ENCODE data around the gene BTRC. TPM values are rescaled to one million over a fixed set of nuclear protein-coding genes. Genes with fewer than 3 reads are reported as not detected.

The BTRC gene
- total RNA-seq, 6 experiments from 2014 or later = 22.3 to 27.9 (median 24.5) TPM

DNA sequence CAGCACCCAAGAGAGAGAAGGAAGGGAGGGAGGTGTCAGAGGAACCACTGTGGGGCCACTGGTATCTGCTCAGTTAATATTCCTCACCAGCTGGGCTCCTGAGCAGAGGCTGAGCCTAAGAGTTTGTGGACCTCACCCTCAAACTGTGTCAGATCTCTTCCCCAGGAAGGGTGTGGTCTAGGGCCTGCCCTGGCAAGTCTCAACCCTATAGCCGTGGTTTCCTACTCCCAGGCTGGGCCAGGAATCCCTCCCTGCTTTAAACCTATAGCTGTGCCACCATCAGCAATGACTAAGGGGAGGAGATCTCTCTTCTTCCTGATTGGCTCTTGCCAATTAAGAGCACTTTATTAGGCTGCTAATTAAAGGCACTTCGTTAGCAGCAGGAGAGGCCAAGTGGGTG is 204.2 kb downstream of the BTRC start:
- H3K36me3 Mint-ChIP-seq (ENCODE audit: low read depth) = peaks cover 6% of the 10 kb centered on the region; the same call in 1 of the 2 replicates
- no peak overlapping the region for H3K4me3 Mint-ChIP-seq
- H3K4me1 Mint-ChIP-seq (ENCODE audit: low read depth) = peaks cover 13% of the 10 kb centered on the region
- no peaks in the 10 kb centered on the region for H3K9me3 Mint-ChIP-seq
- no peak for TF ChIP-seq CTCF (IDR thresholded peaks at IDR 0.05)
- no peak overlapping the region for H3K27ac Mint-ChIP-seq
- H3K27me3 Mint-ChIP-seq (ENCODE audit: insufficient read depth) = peaks cover 21% of the 10 kb centered on the region
- DNase-seq = no peak

- no peak for DNase-seq
- H3K27me3 Mint-ChIP-seq (ENCODE audit: insufficient read depth) = peaks cover 23% of the 10 kb centered on the region
- peaks cover 13% of the 10 kb centered on the region for H3K4me1 Mint-ChIP-seq (ENCODE audit: low read depth)
- no peak for TF ChIP-seq CTCF (IDR thresholded peaks at IDR 0.05)
- H3K27ac Mint-ChIP-seq = no peak overlapping the region
- H3K4me3 Mint-ChIP-seq = no peak overlapping the region
- H3K9me3 Mint-ChIP-seq = no peaks in the 10 kb centered on the region
- H3K36me3 Mint-ChIP-seq (ENCODE audit: low read depth) = peaks cover 6% of the 10 kb centered on the region; the same call in 1 of the 2 replicates
These were observed 205.0 kb downstream of the BTRC start for GRCh38 chr10:101558671-101559595.

DNA sequence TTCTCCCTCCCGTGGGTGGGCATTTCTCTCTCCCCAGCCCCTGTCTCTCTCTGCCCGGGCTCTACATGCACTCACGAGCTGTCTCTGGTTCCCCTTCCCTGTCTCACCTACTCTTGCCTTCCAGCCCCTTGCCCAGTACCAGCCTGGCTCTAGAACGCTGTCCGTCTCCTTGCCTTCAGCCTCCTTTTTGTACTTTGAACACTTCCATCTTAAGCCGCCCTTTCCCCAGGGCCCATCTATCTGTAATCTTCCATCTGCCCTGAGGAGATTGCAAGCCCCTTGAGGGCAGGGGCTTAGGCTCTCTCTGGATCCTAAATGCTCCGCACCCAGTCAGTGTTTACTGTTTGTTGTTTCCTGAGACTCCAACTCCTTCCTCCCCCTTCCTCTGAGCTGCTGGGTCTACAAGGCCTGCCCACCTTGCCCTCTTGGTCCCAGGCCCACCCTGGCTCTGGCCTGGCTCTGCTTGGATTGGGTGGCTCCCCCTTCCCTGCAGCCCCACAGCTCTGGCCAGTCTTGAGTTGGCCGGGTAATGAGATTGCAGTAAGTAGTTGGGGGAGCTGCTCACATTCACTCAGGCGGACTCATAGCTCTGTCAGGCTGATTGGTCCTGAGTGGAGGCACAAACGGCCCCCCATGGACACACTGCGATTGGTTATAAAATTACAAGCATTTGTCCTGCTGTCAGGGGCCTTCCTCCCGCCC is 205.8 kb downstream of the BTRC start:
- Mint-ChIP-seq H3K27me3 (ENCODE audit: insufficient read depth) (peaks cover 23% of the 10 kb centered on the region), H3K27ac (no peak overlapping the region), H3K36me3 (ENCODE audit: low read depth) (peaks cover 6% of the 10 kb centered on the region; the same call in 1 of the 2 replicates), H3K9me3 (no peaks in the 10 kb centered on the region), H3K4me3 (no peak overlapping the region), H3K4me1 (ENCODE audit: low read depth) (peaks cover 13% of the 10 kb centered on the region)
- DNase-seq = no peak
- TF ChIP-seq CTCF (IDR thresholded peaks at IDR 0.05) = no peak

DNA sequence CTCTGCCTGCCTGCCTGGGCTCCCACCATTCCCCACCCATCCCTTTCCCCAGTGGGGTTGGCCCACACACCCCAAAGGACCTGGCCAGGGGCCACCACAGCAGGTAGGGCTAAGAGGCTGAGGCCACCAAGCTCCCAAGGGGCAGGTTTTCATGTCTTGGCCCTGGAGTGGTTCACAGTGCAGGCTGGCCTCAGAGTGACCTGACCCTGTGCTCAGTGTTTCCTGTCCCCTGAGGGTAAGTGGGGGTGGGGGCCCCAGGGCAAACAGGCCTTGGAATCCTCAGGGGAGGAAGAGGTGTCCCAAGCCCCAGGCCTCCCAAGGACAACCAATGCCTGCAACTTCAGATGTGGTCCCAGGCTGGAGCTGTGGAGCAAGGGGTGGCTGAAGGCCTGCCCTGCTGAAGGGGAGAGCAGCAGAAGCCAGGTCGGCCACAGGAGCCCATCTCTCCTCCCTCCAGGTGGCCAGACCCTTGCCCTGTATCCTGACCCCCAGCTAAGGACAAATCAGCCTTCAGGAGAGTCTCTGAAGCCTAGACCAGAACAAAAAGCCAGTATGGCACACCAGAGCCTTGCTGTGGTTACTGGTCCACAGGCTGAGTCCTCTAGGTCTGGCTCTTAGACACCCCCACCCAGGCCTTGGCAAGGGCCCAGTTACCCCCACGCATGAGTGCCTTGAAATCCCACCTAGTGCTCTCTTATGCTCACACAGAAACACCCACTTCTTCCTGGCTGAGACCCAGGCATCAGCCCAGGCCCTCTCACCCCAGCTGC is 206.5 kb downstream of the BTRC start:
- no peaks in the 10 kb centered on the region for H3K9me3 Mint-ChIP-seq
- TF ChIP-seq CTCF (IDR thresholded peaks at IDR 0.05) = no peak
- DNase-seq = no peak
- H3K36me3 Mint-ChIP-seq (ENCODE audit: low read depth) = peaks cover under 1% of the 10 kb centered on the region; the same call in 1 of the 2 replicates
- H3K27ac Mint-ChIP-seq = no peak overlapping the region
- no peak overlapping the region for H3K4me3 Mint-ChIP-seq
- H3K27me3 Mint-ChIP-seq (ENCODE audit: insufficient read depth) = peaks cover 28% of the 10 kb centered on the region
- peaks cover 13% of the 10 kb centered on the region for H3K4me1 Mint-ChIP-seq (ENCODE audit: low read depth)
